Melanocyte of skin (primary cell): ENCODE results near the gene USH1G. TPM values are rescaled to one million over a fixed set of nuclear protein-coding genes. Genes with fewer than 3 reads are reported as not detected.

Experiments used
- total RNA-seq, 2 donors: library from RNA; depleted of rRNA; stranded (reverse); fragments of >200 nt; gene quantifications; 2 replicates each; pipeline ENCODE4 v1.2.3, GENCODE V29; 2012

The USH1G gene
- not detected for total RNA-seq

DNA sequence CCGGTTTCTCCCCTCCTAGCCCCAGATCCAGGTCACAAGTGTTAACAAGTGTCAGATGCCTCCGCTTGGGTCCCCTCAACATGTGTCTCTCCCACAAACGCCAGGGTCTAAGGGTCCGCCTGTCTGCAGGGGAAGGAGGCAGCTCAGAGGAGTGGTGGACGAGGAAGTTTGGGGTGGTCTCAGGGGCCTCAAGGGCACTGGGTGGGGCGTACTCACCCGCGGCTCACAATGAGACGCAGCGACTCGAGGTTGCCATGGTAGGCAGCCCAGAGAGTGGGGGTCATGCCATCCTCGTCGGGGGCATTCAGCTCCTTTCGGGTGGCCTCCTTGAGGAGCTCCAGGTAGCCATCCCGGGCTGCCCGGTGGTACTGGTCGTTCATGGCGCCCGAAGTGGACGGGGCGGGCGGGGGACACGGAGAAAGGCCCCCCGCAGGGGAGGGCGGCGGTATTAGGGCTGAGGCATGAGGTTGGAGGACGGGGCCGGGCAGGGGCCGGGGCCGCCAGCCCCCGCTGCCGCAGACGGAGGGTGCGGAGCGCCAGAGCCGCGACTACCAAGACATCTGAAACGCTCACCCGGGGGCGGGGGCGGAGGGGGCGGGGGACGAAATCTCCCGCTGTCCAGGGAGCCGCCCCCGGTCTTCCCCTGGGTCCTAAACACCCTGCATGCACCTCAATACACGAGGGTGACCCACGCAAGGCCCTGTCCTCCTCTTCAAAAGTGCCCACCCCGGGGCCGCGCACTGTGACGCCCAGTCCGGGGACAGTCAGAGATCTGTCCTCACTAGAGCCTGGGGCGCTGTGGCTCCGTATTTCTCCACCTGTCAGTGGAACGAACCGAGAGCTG lies at the start of gene USH1G:
Gene USH1G, minus strand, starts transcription at position 562 of the 844 bp plus-strand sequence. Its CDS starts 182 bp downstream, at position 380.

DNA sequence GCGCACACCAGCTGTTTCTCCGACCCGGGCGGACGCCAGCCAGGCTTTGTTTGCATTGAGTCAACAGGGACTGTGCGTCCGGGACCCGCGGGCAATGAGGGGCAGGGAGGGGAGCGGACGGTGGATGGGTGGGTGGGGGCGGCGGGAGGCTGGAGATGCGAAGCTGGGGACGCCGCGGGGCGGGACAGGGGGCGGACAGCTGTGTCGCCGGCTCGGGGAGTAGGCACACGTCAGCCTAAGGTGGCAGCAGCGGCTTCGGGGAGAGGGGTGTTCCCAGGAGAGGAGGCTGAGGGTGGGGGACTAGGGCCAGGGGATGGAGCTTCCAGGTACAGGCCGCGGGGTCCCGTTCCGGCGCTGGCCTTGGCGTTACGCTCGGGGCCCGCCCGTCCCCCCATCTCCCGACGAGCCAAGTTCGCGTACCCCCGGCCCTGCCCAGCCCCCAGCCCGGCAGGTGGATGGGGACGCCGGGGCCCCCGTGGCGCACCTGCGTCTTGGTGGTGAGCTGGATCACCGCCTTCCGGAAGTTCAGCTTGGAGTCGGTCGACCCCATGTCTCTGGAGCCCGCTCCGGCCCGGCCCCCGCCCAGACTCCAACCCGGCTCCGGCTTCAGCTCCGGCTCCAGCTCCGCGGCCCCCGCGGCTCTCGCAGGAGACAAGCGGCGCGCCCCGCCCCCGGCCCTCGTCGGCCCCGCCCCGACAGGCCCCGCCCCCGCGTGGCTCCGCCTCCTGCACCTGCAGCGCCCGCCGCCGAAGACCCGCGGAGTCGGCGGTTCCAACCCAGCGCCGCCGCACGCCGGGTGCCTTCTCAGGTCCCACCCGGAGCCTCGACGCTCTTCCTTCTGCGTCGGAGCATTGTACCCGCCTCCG lies 49.3 kb upstream of the USH1G start, which contains the start of gene HID1:
Gene HID1, minus strand, starts transcription at position 653 of the 866 bp plus-strand sequence. Its CDS starts 103 bp downstream, at position 550.

DNA sequence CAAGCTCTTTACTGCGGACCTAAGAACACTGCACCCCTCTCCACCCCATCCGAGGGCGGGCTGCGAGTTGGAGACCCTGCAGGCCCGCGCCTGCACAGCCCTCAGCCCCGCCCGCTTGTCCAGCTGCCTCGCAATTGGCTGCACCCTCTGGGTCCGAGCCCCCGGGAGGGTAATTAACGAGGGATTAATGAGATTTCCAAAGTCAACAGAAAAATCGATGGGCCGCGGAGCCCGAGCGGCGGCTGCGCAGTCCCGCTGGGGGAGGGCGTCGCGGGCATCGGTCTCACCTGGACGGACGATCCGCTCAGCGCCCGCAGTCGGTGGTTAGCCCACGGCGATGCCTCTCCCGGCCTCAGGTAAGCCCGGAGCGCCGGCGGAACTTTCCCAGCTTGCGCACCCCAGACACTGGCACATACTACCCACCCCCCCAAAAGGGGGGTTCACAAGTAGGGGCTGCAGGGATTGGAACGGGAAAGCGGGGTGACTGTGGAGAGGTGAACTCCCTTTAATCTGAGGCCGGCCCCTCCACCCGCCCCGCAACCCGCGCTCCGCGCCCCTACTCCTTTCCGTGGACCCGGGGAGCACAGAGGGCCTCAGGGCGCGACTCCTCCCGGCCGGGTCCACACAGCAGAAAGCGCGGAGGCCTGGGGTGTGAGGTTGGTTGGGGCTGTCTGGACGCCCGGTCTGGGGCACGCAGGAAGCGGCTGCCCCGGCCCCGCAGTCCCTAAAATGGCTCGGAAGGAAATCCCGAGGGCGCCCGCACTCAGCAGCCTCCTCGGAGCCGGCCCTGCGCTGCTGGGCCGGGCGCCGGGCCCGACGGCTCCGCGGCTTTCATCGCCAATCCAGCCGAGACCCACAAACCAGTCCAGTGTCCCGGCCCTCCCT lies 12.8 kb upstream of the USH1G start, which contains the start of gene OTOP3:
Gene OTOP3, plus strand, starts transcription at position 314 of the 885 bp plus-strand sequence. Its CDS starts 24 bp downstream, at position 338.

DNA sequence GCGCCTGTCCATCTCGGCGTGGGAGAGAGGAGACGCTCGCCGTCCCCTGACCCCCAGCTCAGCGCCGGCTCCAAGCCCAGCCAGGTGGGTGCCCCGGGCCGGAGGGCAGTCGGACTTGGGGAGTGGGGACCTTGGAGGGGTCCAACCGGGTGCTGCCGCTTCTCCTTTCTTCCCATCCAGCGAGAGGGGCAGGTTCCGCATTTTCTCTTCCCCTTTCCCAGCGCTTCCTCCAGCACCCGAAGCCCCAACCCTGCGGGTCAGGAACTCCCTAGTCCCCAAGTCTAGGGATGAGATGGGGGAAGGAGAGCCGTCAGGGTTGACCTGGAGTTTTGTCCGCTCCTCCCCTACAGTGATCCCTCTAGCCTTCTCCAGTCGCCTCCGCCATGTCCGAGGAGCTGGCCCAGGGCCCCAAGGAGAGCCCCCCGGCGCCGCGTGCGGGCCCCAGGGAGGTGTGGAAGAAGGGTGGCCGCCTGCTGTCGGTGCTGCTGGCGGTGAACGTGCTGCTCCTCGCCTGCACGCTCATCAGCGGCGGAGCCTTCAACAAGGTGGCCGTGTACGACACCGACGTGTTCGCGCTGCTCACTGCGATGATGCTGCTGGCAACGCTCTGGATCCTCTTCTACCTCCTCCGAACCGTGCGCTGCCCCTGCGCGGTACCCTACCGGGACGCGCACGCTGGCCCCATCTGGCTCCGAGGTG lies 1.3 kb upstream of the USH1G start, which contains the start of gene OTOP2:
Gene OTOP2, plus strand, starts transcription at position 24 of the 699 bp plus-strand sequence. Its CDS starts 360 bp downstream, at position 384.

DNA sequence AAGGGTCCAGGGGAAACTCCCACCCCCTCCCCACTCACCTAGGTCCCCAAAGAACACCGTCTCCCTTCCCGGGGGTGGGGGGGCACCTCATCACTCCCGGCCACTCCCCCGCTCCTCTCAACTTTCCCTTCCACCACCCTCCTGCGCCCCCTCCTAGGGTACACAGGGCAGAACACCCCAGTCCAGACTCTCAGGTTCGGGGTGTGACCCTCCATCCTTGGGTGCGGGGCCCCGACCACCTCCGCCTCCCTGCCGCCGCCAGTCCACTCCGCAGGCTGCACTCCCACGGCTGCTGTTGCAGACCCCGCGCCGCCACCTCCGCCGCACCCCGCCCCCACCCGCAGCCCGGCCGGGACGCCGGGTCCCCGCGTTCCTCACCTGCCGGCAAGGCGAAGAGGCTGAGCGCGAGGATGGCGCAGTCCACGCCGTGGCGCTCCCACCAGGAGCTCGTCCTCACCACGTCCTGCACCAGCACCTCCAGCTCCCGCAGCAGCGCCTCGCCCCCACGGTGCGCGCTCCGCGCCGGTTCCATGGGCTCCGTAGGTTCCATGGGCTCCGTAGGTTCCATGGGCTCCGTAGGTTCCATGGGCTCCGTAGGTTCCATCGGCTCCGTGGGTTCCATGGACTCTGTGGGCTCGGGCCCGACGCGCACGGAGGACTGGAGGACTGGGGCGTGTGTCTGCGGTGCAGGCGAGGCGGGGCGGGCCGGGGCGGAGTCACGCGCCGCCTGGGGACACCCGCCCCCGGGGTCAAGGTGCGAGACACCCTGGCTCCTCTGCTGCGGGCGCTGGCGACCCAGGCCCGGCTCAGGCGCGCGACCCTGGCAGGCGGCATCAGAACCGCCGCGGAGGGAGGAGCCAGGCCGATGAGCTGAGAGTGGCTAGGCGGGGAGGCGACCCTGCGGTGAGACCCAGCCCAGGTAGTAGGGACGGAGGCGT lies 29.8 kb downstream of the USH1G start, which contains the start of gene FADS6:
Gene FADS6, minus strand, starts transcription at position 660 of the 938 bp plus-strand sequence. Its CDS starts 38 bp downstream, at position 622.

DNA sequence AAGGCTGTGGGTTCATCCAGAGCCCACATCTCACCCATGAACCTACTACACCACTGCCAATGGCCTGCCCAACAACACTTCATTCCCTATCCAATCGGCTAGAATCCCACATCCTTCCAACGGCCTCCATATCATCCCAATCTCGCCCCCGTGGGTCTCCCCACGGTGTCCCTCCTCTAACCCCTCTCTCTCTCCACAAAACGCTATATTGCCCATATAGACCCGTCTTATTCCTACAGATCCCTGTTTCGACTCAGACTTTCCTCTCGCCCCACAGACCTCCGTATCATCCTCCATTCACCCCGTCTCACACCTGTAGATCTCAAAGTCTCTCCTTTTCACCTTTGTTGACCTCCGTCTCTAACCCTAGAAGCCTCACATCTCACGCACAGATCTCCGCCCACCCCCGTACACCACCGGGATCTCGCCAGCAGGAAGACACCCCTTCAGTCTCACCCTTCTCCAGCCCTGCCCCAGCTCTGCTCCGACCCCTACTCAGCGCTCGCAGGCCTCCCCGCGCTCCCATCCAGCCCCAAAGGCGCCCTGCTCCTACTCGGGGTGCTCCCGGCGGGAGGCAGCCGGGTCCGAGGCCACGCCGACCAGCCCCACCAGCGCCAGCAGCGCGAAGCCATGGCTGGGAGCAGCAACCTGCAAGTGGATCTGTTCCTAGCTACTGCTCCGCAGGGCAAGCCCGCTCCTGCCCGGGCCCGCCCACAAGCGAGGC lies 50.6 kb downstream of the USH1G start, which contains the start of gene FDXR:
Gene FDXR, minus strand, starts transcription at position 682 of the 724 bp plus-strand sequence. Its CDS starts 50 bp downstream, at position 632.

Other genes starting within 250 kb of the USH1G start
- gene CD300LF, start 210.3 kb downstream of the USH1G start, total RNA-seq: not detected
- gene RAB37, start 186.0 kb downstream of the USH1G start, total RNA-seq: under 1 TPM in 1 of 2 donors, not detected in 1; under 0.01 TPM
- gene NHERF1, start 174.6 kb downstream of the USH1G start, total RNA-seq: 10 to 100 TPM in 1 of 2 donors, 1 to 10 TPM in 1; 8.9 to 21.6 TPM
- 10 to 100 TPM; 18.6 to 23.0 TPM for gene NAT9, start 146.9 kb downstream of the USH1G start, total RNA-seq
- gene GRIN2C, start 63.4 kb downstream of the USH1G start, total RNA-seq: not detected
- 10 to 100 TPM; 16.9 to 22.3 TPM for gene FDXR, start 50.3 kb downstream of the USH1G start, total RNA-seq
- gene FADS6, start 29.6 kb downstream of the USH1G start, total RNA-seq: not detected
- gene OTOP2, start 1.0 kb upstream of the USH1G start, total RNA-seq: not detected
- gene OTOP3, start 12.6 kb upstream of the USH1G start, total RNA-seq: not detected
- gene HID1, start 49.5 kb upstream of the USH1G start, total RNA-seq: not detected
- 1 to 10 TPM; 4.1 to 6.0 TPM for gene CDR2L, start 64.4 kb upstream of the USH1G start, total RNA-seq
- gene MRPL58, start 89.4 kb upstream of the USH1G start, total RNA-seq: 10 to 100 TPM; 29.3 to 36.0 TPM
- gene ATP5PD, start 123.7 kb upstream of the USH1G start, total RNA-seq: 100 to 1,000 TPM; 218 to 264 TPM
- gene KCTD2, start 124.0 kb upstream of the USH1G start, total RNA-seq: 10 to 100 TPM; 16.0 to 20.0 TPM
- 10 to 100 TPM; 12.0 to 17.0 TPM for gene SLC16A5, start 164.7 kb upstream of the USH1G start, total RNA-seq
- 1 to 10 TPM; 3.8 to 4.0 TPM for gene ARMC7, start 186.7 kb upstream of the USH1G start, total RNA-seq
- 10 to 100 TPM; 40.3 to 42.6 TPM for gene NT5C, start 208.5 kb upstream of the USH1G start, total RNA-seq
- 100 to 1,000 TPM; 109 to 238 TPM for gene JPT1, start 231.3 kb upstream of the USH1G start, total RNA-seq